Retina (tissue), 1 donor: ENCODE results near the gene ITGB1.
"Not testable (repeated sequence)": the region's sequence is repeated elsewhere in the genome, so short reads cannot be mapped to it uniquely, and the experiment has no call there.

ENCODE experiments used
- DNase-seq: peaks from one replicate; pipeline ENCODE4 v3.0.0-alpha.2; 2016

The ITGB1 gene

GRCh38 chr10:32931593-32931992, 26.4 kb downstream of the ITGB1 start:
- no peak for DNase-seq

- DNase-seq, result no peak
Observed at GRCh38 chr10:32930036-32930435, 28.0 kb downstream of the ITGB1 start.

GRCh38 chr10:32929634-32930033, 28.4 kb downstream of the ITGB1 start:
- no peak for DNase-seq

- no peak for DNase-seq
Observed at GRCh38 chr10:32927750-32928149, 30.3 kb downstream of the ITGB1 start.

GRCh38 chr10:32923849-32924248, 34.2 kb downstream of the ITGB1 start:
- DNase-seq, result no peak

GRCh38 chr10:32923134-32923533, 34.9 kb downstream of the ITGB1 start:
- DNase-seq, result no peak

- no peak for DNase-seq
Observed at GRCh38 chr10:32922170-32922569, 35.9 kb downstream of the ITGB1 start.

- DNase-seq, result not testable (repeated sequence)
Observed at GRCh38 chr10:32917817-32918216, 40.2 kb downstream of the ITGB1 start.

GRCh38 chr10:32911285-32912016, 46.6 kb downstream of the ITGB1 start:
- no peak for DNase-seq

GRCh38 chr10:32909970-32910369, 48.1 kb downstream of the ITGB1 start:
- DNase-seq, result not testable (repeated sequence)

- no peak for DNase-seq
Observed at GRCh38 chr10:32909456-32909855, 48.6 kb downstream of the ITGB1 start.

GRCh38 chr10:32906595-32906994, 51.4 kb downstream of the ITGB1 start:
- DNase-seq, result no peak

- DNase-seq, result no peak
Observed at GRCh38 chr10:32905466-32905865, 52.6 kb downstream of the ITGB1 start.

GRCh38 chr10:32901815-32902214, 56.2 kb downstream of the ITGB1 start:
- peak; percentile 49 for DNase-seq

GRCh38 chr10:32895200-32895968, 62.6 kb downstream of the ITGB1 start:
- DNase-seq, result not testable (repeated sequence)

- no peak for DNase-seq
Observed at GRCh38 chr10:32893916-32894664, 63.9 kb downstream of the ITGB1 start.

- no peak for DNase-seq
Observed at GRCh38 chr10:32893434-32893833, 64.6 kb downstream of the ITGB1 start.

- DNase-seq, result no peak
Observed at GRCh38 chr10:32891261-32891660, 66.8 kb downstream of the ITGB1 start.

GRCh38 chr10:32890444-32890843, 67.6 kb downstream of the ITGB1 start:
- no peak for DNase-seq

- DNase-seq, result no peak
Observed at GRCh38 chr10:32889631-32890212, 68.3 kb downstream of the ITGB1 start.

- no peak for DNase-seq
Observed at GRCh38 chr10:32888161-32888927, 69.7 kb downstream of the ITGB1 start.

GRCh38 chr10:32887481-32887880, 70.5 kb downstream of the ITGB1 start:
- no peak for DNase-seq
